ENCODE results near the gene FAM78B.

- TF ChIP-seq POLR2A (IDR thresholded peaks at IDR 0.05) (no peak), CTCF (IDR thresholded peaks at IDR 0.05) (no peak)
These were observed 82.9 kb downstream of the FAM78B start for GRCh38 chr1:166083887-166084286.
